Measurements from ENCODE around the gene UNC80. TPM values are rescaled to one million over a fixed set of nuclear protein-coding genes. Genes with fewer than 3 reads are reported as not detected.
A peak's percentile ranks its signal among the peaks of the same experiment; 100 is the strongest.

The UNC80 gene
- total and polyA plus RNA-seq, 9 donors: 0.12 to 1.1 (median 0.63) TPM

DNA sequence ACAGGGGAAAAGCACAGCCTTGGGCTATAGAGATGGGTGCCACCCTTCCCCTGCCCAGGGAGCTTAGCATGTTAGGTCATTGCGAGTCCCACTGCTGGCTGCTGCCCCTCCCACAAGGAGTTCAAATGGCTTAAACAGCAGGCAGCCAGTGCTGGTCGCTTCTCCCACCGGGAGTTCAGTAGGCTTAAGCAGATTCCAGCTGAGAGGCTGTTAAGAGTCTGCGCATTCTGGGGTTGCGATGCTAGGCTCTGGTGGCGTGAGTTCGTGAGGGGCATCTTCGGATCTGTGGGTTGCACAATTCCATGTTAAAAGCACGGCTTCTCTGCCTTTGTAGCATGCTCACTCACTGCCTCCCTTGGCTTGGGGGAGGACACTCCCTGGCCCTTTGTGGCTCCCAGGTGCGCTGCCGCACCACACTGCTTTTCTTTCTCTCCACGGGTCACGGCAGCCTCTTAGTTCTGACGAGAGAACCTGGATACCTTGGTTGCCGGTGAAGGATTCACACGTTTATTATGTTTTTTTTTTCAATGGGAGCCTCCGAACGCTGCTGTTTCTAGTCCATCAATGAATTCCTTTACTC lies 93.2 kb downstream of the UNC80 start:
- 75 to 77% (median 75%) methylated on average over 17 to 18 of the region's 18 CpGs for WGBS, 3 donors

GRCh38 chr2:209868271-209868994 lies 96.8 kb downstream of the UNC80 start:
- Histone ChIP-seq H3K27ac (no peak overlapping the region), H3K27me3 (no peaks in the 10 kb centered on the region), H3K36me3 (no peaks in the 10 kb centered on the region), H3K9me3 (no peaks in the 10 kb centered on the region), H3K4me1 (ENCODE audit: insufficient read depth) (no peaks in the 10 kb centered on the region), H3K4me3 (no peak overlapping the region)
- 93 to 94% (median 93%) methylated on average over 6 of the region's 6 CpGs for WGBS, 3 donors
- no peak for DNase-seq
- TF ChIP-seq POLR2A (IDR thresholded peaks at IDR 0.05) (no peak), CTCF (IDR thresholded peaks at IDR 0.05) (no peak), EP300 (IDR thresholded peaks at IDR 0.05) (no peak)
- intact Hi-C loops (cut with DNase I): no loop called here

More for the DNA sequence above, 93.2 kb downstream of the UNC80 start:
- intact Hi-C loops (cut with DNase I): no loop called here
- no peak for DNase-seq
- TF ChIP-seq EP300 (IDR thresholded peaks at IDR 0.05) (no peak), CTCF (IDR thresholded peaks at IDR 0.05) (no peak), POLR2A (IDR thresholded peaks at IDR 0.05) (no peak)
- Histone ChIP-seq H3K4me3 (no peak overlapping the region), H3K9me3 (no peaks in the 10 kb centered on the region), H3K36me3 (no peaks in the 10 kb centered on the region), H3K27ac (no peak overlapping the region), H3K27me3 (no peaks in the 10 kb centered on the region), H3K4me1 (ENCODE audit: insufficient read depth) (no peaks in the 10 kb centered on the region)

GRCh38 chr2:209870067-209870466 lies 98.4 kb downstream of the UNC80 start:
- DNase-seq: no peak
- TF ChIP-seq POLR2A (IDR thresholded peaks at IDR 0.05): no peak
- TF ChIP-seq CTCF (IDR thresholded peaks at IDR 0.05): no peak
- no peak for TF ChIP-seq EP300 (IDR thresholded peaks at IDR 0.05)
- Histone ChIP-seq H3K27me3 (no peaks in the 10 kb centered on the region), H3K4me1 (ENCODE audit: insufficient read depth) (no peaks in the 10 kb centered on the region), H3K36me3 (no peaks in the 10 kb centered on the region), H3K4me3 (no peak overlapping the region), H3K27ac (no peak overlapping the region), H3K9me3 (no peaks in the 10 kb centered on the region)
- intact Hi-C loops (cut with DNase I): no loop called here
- 38 to 62% (median 54%) methylated on average over 2 of the region's 2 CpGs for WGBS, 3 donors

GRCh38 chr2:209872675-209873074 lies 101.0 kb downstream of the UNC80 start:
- H3K4me1 ChIP-seq (ENCODE audit: insufficient read depth): no peaks in the 10 kb centered on the region
- H3K4me3 ChIP-seq: no peak overlapping the region
- H3K27ac ChIP-seq: no peak overlapping the region
- intact Hi-C loops (cut with DNase I): no loop called here
- DNase-seq: peak in 3 of 5 donors; percentile 20 to 36 (median 26)
- TF ChIP-seq POLR2A (IDR thresholded peaks at IDR 0.05) (no peak), EP300 (IDR thresholded peaks at IDR 0.05) (no peak), CTCF (IDR thresholded peaks at IDR 0.05) (no peak)
- 72 to 77% (median 75%) methylated on average over 9 of the region's 9 CpGs for WGBS, 3 donors
- H3K27me3 ChIP-seq: no peaks in the 10 kb centered on the region
- H3K36me3 ChIP-seq: no peaks in the 10 kb centered on the region
- no peaks in the 10 kb centered on the region for H3K9me3 ChIP-seq

Measured in ovary (tissue), 9 donors.